ENCODE data around the gene FOXN3. TPM values are rescaled to one million over a fixed set of nuclear protein-coding genes. Genes with fewer than 3 reads are reported as not detected.

FOXN3 gene
- total and polyA plus RNA-seq, 2 donors (not counting 3 experiments of a cell fraction or from before 2014, with no cell fraction given) = 16.9 to 41.8 TPM

- H3K9me1 ChIP-seq (replicated peaks; ENCODE audit: control insufficient read depth, extremely low read depth, insufficient read depth, low read length) = no peaks in the 10 kb centered on the region
- no peaks in the 10 kb centered on the region for H3K9me3 ChIP-seq (replicated peaks; ENCODE audit: control insufficient read depth, insufficient read depth, low read length)
- H3K36me3 ChIP-seq (ENCODE audit: control insufficient read depth in 2 of 2, extremely low read depth in 1 of 2, insufficient read depth in 2 of 2, low read length in 2 of 2) = no peaks in the 10 kb centered on the region
- DNase-seq (ENCODE audit: low read depth, low spot score) (peak; percentile 39), FAIRE-seq (peak; percentile 38)
- H3K9ac ChIP-seq (replicated peaks; ENCODE audit: extremely low read depth, insufficient read depth, low read length) = no peak overlapping the region
- BruUV-seq (replicated peaks) = no TSS peak
- no peaks in the 10 kb centered on the region for H4K20me1 ChIP-seq (replicated peaks; ENCODE audit: control insufficient read depth, extremely low read depth, insufficient read depth, low read length)
- no peaks in the 10 kb centered on the region for H3K27me3 ChIP-seq (ENCODE audit: control insufficient read depth in 2 of 2, insufficient read depth in 2 of 2, low read length in 2 of 2)
- intact Hi-C loops (cut with micrococcal nuclease) = no loop called here
- peaks cover 26% of the 10 kb centered on the region for H3K4me1 ChIP-seq (ENCODE audit: control insufficient read depth, extremely low read depth, insufficient read depth, low read length)
- H3K4me3 ChIP-seq (replicated peaks in 1 of 3; ENCODE audit: insufficient read depth in 1 of 3, low read depth in 1 of 3, low read length in 3 of 3) = no peak overlapping the region
- no peaks in the 10 kb centered on the region for H3K79me2 ChIP-seq (ENCODE audit: control insufficient read depth, insufficient read depth, low read length)
- ChIA-PET CTCF (interaction anchor here (1.1 to 1.4 kb wide), 2 partner anchors 13 to 15 kb away, joined by 4 to 5 read pairs; no protein-coding TSS in a partner anchor), POLR2A (no interaction called here)
- no peak overlapping the region for H2AFZ ChIP-seq (ENCODE audit: low read depth, low read length)
- no peak for TF ChIP-seq FOS (IDR thresholded peaks at IDR 0.05; ENCODE audit: borderline replicate concordance, insufficient read depth, low read length)
- no peak for TF ChIP-seq EZH2 (IDR thresholded peaks at IDR 0.05; ENCODE audit: borderline replicate concordance, low read depth, low read length, severe bottlenecking)
- no peak for TF ChIP-seq MAX (IDR thresholded peaks at IDR 0.05; ENCODE audit: insufficient read depth, insufficient read length)
- no peak for TF ChIP-seq JUN (IDR thresholded peaks at IDR 0.05; ENCODE audit: borderline replicate concordance, insufficient read depth, insufficient read length, low read depth)
- TF ChIP-seq POLR2AphosphoS5 (IDR thresholded peaks at IDR 0.05; ENCODE audit: insufficient read depth, low read depth, low read length) = no peak
- H3K4me2 ChIP-seq (ENCODE audit: insufficient read depth, low read length) = peak overlapping the region; percentile 45
- dilution Hi-C loops (cut with MboI; ENCODE audit: extremely low pct_ligation_motif_present, low sequenced_read_pairs) = no loop called here
- no peak overlapping the region for H3K27ac ChIP-seq (ENCODE audit: insufficient read depth, low read depth, low read length)
Measured at GRCh38 chr14:89444044-89444443, 27.0 kb upstream of the FOXN3 start.

- H3K36me3 ChIP-seq (ENCODE audit: control insufficient read depth in 2 of 2, extremely low read depth in 1 of 2, insufficient read depth in 2 of 2, low read length in 2 of 2) = no peaks in the 10 kb centered on the region
- dilution Hi-C loops (cut with MboI; ENCODE audit: extremely low pct_ligation_motif_present, low sequenced_read_pairs) (no loop called here), intact Hi-C loops (cut with micrococcal nuclease) (no loop called here)
- H3K27ac ChIP-seq (ENCODE audit: insufficient read depth, low read depth, low read length) = peak overlapping the region; percentile 5
- no peak overlapping the region for H2AFZ ChIP-seq (ENCODE audit: low read depth, low read length)
- H4K20me1 ChIP-seq (replicated peaks; ENCODE audit: control insufficient read depth, extremely low read depth, insufficient read depth, low read length) = no peaks in the 10 kb centered on the region
- no peaks in the 10 kb centered on the region for H3K27me3 ChIP-seq (ENCODE audit: control insufficient read depth in 2 of 2, insufficient read depth in 2 of 2, low read length in 2 of 2)
- BruUV-seq (replicated peaks) = no TSS peak
- FAIRE-seq (no peak), DNase-seq (ENCODE audit: low read depth, low spot score) (peak; percentile 36)
- peak overlapping the region; percentile 33 for H3K4me2 ChIP-seq (ENCODE audit: insufficient read depth, low read length)
- no peaks in the 10 kb centered on the region for H3K9me3 ChIP-seq (replicated peaks; ENCODE audit: control insufficient read depth, insufficient read depth, low read length)
- CTCF ChIA-PET = interaction anchor here (1.1 kb wide), 1 partner anchor 12 kb away, joined by 4 read pairs; no protein-coding TSS in a partner anchor
- no peaks in the 10 kb centered on the region for H3K9me1 ChIP-seq (replicated peaks; ENCODE audit: control insufficient read depth, extremely low read depth, insufficient read depth, low read length)
- POLR2A ChIA-PET = interaction anchor here (0.5 kb wide), 1 partner anchor 13 kb away, joined by 3 read pairs; no protein-coding TSS in a partner anchor
- TF ChIP-seq EZH2 (IDR thresholded peaks at IDR 0.05; ENCODE audit: borderline replicate concordance, low read depth, low read length, severe bottlenecking) = no peak
- TF ChIP-seq POLR2AphosphoS5 (IDR thresholded peaks at IDR 0.05; ENCODE audit: insufficient read depth, low read depth, low read length) = no peak
- TF ChIP-seq MAX (IDR thresholded peaks at IDR 0.05; ENCODE audit: insufficient read depth, insufficient read length) = no peak
- no peak for TF ChIP-seq POLR2A (IDR thresholded peaks at IDR 0.05; ENCODE audit: low read depth, low read length)
- TF ChIP-seq FOS (IDR thresholded peaks at IDR 0.05; ENCODE audit: borderline replicate concordance, insufficient read depth, low read length) = no peak
- TF ChIP-seq CTCF (IDR thresholded peaks at IDR 0.05; ENCODE audit: extremely low read depth in 1 of 2, insufficient read depth in 1 of 2, low read depth in 1 of 2, low read length in 2 of 2) = no peak
- no peak for TF ChIP-seq MYC (IDR thresholded peaks at IDR 0.05; ENCODE audit: low read depth, low read length)
- no peak for TF ChIP-seq GATA2 (IDR thresholded peaks at IDR 0.05; ENCODE audit: insufficient read depth, insufficient read length, low read depth, low read length)
- TF ChIP-seq JUN (IDR thresholded peaks at IDR 0.05; ENCODE audit: borderline replicate concordance, insufficient read depth, insufficient read length, low read depth) = no peak
- no peak overlapping the region for H3K4me3 ChIP-seq (replicated peaks in 1 of 3; ENCODE audit: insufficient read depth in 1 of 3, low read depth in 1 of 3, low read length in 3 of 3)
- no peaks in the 10 kb centered on the region for H3K79me2 ChIP-seq (ENCODE audit: control insufficient read depth, insufficient read depth, low read length)
- H3K4me1 ChIP-seq (ENCODE audit: control insufficient read depth, extremely low read depth, insufficient read depth, low read length) = peaks cover 26% of the 10 kb centered on the region
- no peak overlapping the region for H3K9ac ChIP-seq (replicated peaks; ENCODE audit: extremely low read depth, insufficient read depth, low read length)
Measured at GRCh38 chr14:89443042-89443629, 26.1 kb upstream of the FOXN3 start.
